ENCODE measurements around the gene VAV3.

GRCh38 chr1:107874221-107874620 lies 90.8 kb downstream of the VAV3 start:
- no peak for TF ChIP-seq CTCF (IDR thresholded peaks at IDR 0.05)
- TF ChIP-seq POLR2A (IDR thresholded peaks at IDR 0.05) = no peak
